Progenitor cell of endocrine pancreas (in vitro differentiated cells): ENCODE results near the gene PIP5K1C. TPM values are rescaled to one million over a fixed set of nuclear protein-coding genes. Genes with fewer than 3 reads are reported as not detected.

ENCODE experiments used
- DNase-seq: peaks from one replicate; pipeline ENCODE4 v3.0.0; 2021; ENCODE audit warnings: low spot score; ENCODE audit not compliant: unreplicated experiment
- H3K27ac Mint-ChIP-seq: 2 replicates; pipeline ENCODE4 v1.8.0; 2021; ENCODE audit warnings: mild to moderate bottlenecking, moderate library complexity, mixed read lengths
- H3K27me3 Mint-ChIP-seq: 2 replicates; pipeline ENCODE4 v1.8.0; 2021; ENCODE audit warnings: mixed read lengths
- H3K36me3 Mint-ChIP-seq: 2 replicates; pipeline ENCODE4 v1.8.0; 2022; ENCODE audit warnings: mixed read lengths; ENCODE audit not compliant: insufficient read depth
- H3K4me1 Mint-ChIP-seq: 2 replicates; pipeline ENCODE4 v1.8.0; 2021; ENCODE audit warnings: low read depth, mixed read lengths
- H3K4me3 Mint-ChIP-seq: 2 replicates; pipeline ENCODE4 v1.8.0; 2021; ENCODE audit warnings: low read depth, mild to moderate bottlenecking, moderate library complexity, mixed read lengths
- H3K9me3 Mint-ChIP-seq: 2 replicates; pipeline ENCODE4 v1.8.0; 2021; ENCODE audit warnings: low read depth, mixed read lengths
- CTCF ChIP-seq: fragments of 200-600 bp; sonication (generic); IDR thresholded peaks from one replicate; pipeline ENCODE4 v1.5.0; 2021; ENCODE audit warnings: antibody characterized with exemption, mild to moderate bottlenecking; ENCODE audit not compliant: unreplicated experiment
- total RNA-seq: library from RNA; stranded (reverse); gene quantifications from 2 replicates; pipeline ENCODE4 v1.2.1, GENCODE V29; 2021

Gene PIP5K1C
- total RNA-seq, 1 donor from 2014 or later = 51.7 TPM

GRCh38 chr19:3606690-3607289 is 93.5 kb downstream of the PIP5K1C start, which contains the start of gene TBXA2R:
TSS of gene TBXA2R (minus strand) at chr19:3606875. CDS start at chr19:3600634, 6,241 bp downstream.
- Mint-ChIP-seq H3K4me1 (no peaks in the 10 kb centered on the region), H3K4me3 (no peak within 1 kb of the TSS), H3K36me3 (no peaks in the 10 kb centered on the region), H3K27ac (no peak within 1 kb of the TSS), H3K27me3 (peaks cover 14% of the 10 kb centered on the region), H3K9me3 (no peaks in the 10 kb centered on the region)
- DNase-seq = no peak
- TF ChIP-seq CTCF = no peak

GRCh38 chr19:3606174-3606689 is 94.0 kb downstream of the PIP5K1C start:
- Mint-ChIP-seq H3K27ac (no peak overlapping the region), H3K9me3 (no peaks in the 10 kb centered on the region), H3K4me1 (no peaks in the 10 kb centered on the region), H3K4me3 (no peak overlapping the region), H3K27me3 (peaks cover 14% of the 10 kb centered on the region), H3K36me3 (no peaks in the 10 kb centered on the region)
- TF ChIP-seq CTCF = no peak
- no peak for DNase-seq

GRCh38 chr19:3605770-3606169 is 94.5 kb downstream of the PIP5K1C start:
- no peak for TF ChIP-seq CTCF
- Mint-ChIP-seq H3K4me1 (no peaks in the 10 kb centered on the region), H3K27ac (no peak overlapping the region), H3K27me3 (peaks cover 14% of the 10 kb centered on the region), H3K4me3 (no peak overlapping the region), H3K36me3 (no peaks in the 10 kb centered on the region), H3K9me3 (no peaks in the 10 kb centered on the region)
- no peak for DNase-seq

GRCh38 chr19:3605361-3605760 is 94.9 kb downstream of the PIP5K1C start:
- TF ChIP-seq CTCF = no peak
- Mint-ChIP-seq H3K27me3 (peaks cover 14% of the 10 kb centered on the region), H3K27ac (no peak overlapping the region), H3K9me3 (no peaks in the 10 kb centered on the region), H3K36me3 (no peaks in the 10 kb centered on the region), H3K4me1 (no peaks in the 10 kb centered on the region), H3K4me3 (no peak overlapping the region)
- DNase-seq = no peak

DNA sequence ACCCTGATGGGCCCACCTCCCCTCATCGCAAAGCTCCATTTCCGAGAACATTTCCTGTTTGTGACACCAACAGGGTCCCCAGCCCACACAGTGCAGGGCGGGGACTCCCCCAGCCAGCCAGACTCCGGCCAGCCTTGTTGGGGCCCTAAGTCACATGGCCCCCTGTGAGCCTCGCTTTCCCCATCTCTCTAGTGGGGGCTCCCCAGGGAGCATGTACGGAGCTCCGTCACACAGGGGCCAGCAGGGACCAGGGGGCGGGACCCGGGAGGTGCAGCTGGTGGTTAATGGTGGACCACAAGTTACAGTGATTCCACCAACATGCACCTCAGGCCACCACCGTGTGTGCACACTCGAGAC is 95.3 kb downstream of the PIP5K1C start:
- Mint-ChIP-seq H3K9me3 (no peaks in the 10 kb centered on the region), H3K27ac (no peak overlapping the region), H3K4me1 (no peaks in the 10 kb centered on the region), H3K4me3 (no peak overlapping the region), H3K36me3 (no peaks in the 10 kb centered on the region), H3K27me3 (peaks cover 14% of the 10 kb centered on the region)
- TF ChIP-seq CTCF = no peak
- no peak for DNase-seq
